HG03558 (cell line): ENCODE results near the gene MYNN.

ENCODE experiments used
- ATAC-seq: cut with Tn5 transposase; IDR thresholded peaks from one replicate; pipeline ENCODE4 v1.9.1; 2021; ENCODE audit warnings: moderate number of reproducible peaks; ENCODE audit not compliant: unreplicated experiment; ENCODE audit errors: extremely low read depth

The MYNN gene

DNA sequence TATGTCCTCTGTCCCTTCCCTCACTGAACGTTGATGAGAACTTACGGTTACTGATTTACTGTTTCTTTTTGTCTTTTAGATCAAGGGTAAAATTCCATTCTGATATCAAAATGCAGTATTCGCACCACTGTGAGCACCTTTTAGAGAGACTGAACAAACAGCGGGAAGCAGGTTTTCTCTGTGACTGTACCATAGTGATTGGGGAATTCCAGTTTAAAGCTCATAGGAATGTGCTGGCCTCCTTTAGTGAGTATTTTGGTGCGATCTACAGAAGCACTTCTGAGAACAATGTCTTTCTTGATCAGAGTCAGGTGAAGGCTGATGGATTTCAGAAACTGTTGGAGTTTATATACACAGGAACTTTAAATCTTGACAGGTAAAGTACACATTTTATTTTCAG, 990 bp downstream of the MYNN start:
- no peak for ATAC-seq

DNA sequence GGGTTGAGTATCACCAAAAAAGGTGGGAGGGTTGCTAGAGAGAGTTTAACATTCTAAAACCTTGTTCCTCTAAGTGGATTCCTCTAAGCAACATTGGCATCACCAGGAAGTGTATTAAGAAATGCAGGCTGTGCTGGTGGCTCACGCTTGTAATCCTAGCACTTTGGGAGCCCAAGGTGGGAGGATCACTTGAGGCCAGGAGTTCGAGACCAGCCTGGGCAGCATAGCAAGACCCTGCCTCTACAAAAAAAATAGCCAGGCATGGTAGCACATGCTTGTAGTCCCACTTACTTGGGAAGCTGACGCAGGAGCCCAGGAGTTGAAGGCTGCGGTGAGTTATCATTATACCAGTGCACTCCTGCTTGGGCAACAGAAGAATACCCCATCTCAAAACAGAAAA, 4.6 kb downstream of the MYNN start:
- no peak for ATAC-seq

DNA sequence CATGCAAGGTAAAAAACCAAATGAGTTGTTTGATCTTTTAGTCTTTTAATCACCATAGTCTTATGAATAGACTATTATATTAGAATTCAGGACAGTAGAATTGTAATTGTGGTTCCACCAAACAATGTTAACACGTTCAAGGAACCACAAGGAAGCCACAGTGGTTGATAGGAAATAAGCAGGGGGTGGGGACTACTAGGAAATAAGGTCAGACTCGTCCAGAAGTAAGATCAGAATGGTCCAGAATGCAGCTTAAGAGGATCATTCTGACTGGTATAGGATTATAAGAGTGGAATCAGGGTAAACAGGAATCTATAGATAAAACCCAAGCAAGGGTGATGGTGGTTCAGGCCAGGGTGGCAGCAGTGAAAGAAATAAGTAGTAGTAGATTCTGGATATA, 7.5 kb downstream of the MYNN start:
- no peak for ATAC-seq

- ATAC-seq = no peak
These were observed 8.1 kb downstream of the MYNN start for GRCh38 chr3:169781209-169781855.

DNA sequence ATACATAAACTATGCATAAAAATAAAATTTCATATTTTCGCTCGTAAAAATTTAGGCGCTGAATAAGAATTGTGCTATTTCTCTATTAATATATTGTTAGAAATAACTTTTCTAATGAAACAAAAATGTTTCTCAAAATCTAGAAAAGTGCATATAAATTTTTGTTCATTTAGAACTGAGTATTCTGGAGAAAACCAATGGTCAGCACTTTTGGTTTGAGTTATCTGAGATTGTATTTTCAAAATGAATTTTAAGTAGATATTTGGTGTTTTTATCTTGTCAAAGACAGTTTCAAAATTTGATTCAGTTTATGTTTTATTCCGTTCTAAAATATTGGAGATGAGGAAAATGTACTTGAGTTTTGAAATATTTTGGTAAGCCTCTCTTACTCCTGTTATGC, 13.9 kb downstream of the MYNN start:
- ATAC-seq = no peak

DNA sequence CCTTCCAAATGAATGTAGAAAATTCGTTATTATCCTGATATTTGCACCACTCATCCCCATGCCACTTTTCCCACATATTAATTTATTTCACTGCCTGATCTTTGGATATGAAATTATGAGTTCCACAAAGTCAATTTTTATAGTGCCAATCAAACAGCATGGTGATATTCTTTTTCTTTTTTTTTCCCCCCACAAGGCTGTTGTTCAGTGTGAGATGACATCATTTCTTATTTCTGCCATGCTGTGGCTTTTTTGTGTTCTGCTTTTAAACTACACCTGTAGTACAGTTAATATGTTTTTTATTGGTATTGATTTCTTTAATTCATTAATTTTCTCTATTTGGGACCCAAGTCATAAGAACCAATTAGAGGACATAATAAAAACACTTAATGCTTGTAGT, 14.6 kb downstream of the MYNN start:
- no peak for ATAC-seq

- ATAC-seq = no peak
These were observed 17.0 kb downstream of the MYNN start for GRCh38 chr3:169790219-169790618.

DNA sequence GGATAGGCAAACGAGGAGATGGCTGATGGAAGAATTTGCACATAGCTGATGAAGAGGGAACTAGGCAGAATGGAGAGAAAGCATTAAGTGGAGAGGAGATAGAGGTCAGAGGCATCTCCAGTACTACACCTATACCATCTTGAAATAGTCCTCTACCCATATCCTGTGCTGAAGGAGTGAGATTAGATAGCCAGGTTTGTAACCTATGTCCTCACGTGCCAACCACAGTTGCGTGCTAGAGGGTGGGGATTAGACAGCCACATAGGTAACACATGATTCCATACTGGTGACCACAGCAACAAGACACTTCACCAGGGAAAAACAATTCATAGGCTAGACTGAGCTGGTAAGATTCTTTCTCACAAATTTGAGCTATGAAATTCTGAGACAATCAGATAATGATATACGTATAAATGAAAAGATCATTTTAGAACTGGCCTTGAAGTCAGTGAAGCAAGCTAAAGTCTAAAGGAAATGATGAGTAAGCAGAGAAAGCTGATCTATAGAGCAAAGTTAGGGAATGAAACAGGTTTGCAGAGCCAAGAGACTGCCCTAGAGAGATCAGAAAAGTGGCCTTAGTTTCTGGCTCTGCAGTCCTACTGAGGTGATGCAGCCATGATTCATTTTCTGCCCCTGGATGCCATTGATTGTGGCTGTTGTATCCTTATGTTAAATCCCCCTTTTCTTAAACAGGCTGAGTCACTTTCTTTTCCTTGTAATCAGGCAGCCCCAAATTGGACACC, 17.7 kb downstream of the MYNN start:
- ATAC-seq = no peak

- ATAC-seq = no peak
These were observed 19.2 kb downstream of the MYNN start for GRCh38 chr3:169792359-169792758.

DNA sequence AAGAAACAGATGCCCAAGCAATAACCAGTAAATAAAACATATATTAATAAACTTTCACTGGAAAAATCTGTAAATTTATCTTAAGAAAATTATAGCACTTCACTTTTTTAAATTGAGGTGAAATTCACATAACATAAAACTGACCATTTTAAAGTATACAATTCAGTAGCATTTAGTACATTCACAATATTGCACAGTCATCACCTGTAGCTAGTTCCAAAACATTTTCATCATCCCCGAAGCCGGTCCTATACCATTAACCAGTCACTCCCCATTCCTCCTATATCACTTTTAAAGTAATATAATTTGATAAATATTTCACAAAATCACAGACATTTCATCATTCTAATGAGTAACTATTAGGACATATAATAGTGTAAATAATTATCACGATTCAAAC, 31.5 kb downstream of the MYNN start:
- ATAC-seq = no peak

- ATAC-seq = no peak
These were observed 36.1 kb downstream of the MYNN start for GRCh38 chr3:169809230-169809795.

GRCh38 chr3:169811631-169812331, 38.6 kb downstream of the MYNN start:
- no peak for ATAC-seq

DNA sequence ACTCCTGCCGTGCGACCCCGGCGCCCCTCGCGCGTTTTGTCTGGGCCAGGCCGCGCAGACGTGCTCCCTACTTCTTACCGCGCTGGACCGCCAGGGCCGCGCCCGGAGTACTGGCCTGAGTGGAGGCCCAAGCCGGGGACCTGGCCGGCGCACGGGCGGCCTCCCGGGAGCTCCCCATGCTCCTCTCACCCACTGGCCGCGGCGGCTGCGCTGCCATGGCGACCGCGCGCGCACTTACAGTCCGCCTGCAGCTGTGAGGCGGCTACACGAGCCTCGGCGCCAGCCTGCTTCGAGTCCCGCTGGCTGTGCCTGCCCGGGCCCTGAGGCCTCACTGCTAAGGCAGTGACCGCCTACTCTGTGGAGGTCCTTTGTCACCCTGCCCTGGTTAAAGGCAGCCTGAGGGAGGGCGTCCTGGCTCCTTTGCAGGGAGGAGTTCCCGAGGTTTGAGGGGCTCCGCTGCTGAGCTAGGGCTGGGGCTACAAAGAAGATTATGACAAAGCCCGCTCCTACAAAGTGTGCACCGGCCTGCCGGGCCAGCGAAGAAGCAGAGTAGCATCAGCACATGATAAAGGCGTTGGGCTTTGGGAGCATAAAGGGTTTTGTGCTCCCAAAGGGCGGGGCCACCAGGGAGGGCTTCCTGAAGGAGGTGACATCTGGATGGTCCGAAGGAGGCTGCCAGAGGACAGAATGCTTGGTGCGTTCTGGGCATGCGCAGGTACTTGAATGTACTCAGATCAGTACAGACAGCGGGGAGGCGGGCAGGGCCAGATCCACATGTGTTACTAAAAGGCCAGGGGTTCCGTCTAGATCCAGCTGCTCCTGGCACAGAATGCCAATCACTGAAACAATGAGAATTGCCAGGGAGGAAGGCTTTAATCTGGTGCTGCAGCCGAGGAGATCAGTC, 39.4 kb downstream of the MYNN start, which contains the start of the genes LRRC34 and LRRIQ4:
LRRC34 (minus strand) TSS at position 573 of the 904 bp plus-strand sequence; CDS start at position 217, 356 bp downstream.
LRRIQ4 (plus strand) TSS at position 539 of the 904 bp plus-strand sequence. CDS start 9,052 bp downstream, outside the sequence.
- ATAC-seq = peak; percentile 38

- no peak for ATAC-seq
These were observed 40.1 kb downstream of the MYNN start for GRCh38 chr3:169813278-169813677.

DNA sequence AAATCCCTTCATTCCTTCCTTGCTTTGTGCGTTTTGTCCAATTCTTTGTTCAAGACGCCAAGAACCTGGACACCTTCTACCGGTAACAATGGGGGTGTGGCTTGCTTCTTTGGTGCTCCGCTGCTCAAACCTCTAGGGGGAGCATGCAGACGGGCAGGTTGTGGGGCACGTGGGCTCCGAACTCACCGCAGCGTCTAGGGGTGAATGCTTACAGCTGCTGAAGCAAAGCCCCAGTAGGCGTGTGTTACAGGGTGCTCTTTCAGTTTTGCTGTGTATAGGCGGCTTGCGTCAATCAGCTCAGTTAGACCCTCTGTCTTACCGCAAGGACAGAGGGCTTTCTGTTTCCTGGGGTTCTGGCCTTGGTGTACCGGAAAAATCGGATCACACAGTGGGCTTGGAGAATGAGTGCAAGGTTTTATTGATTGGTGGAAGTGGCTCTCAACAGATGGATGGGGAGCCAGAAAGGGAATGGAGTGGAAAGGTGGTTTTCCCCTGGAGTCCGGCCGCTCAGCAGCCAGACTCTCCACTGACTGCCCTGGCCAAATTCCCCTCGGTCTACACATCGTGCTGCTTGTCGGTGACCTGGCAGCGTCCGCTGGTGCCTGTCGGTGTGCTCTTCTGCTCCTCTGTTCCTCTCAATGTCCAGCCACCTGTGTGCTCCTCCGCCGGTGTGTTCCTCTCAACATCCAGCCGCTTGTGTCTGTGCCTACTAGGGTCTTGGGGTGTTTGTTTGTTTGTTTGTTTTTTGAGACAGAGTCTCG, 40.7 kb downstream of the MYNN start:
- ATAC-seq = peak; percentile 85

- no peak for ATAC-seq
These were observed 42.5 kb downstream of the MYNN start for GRCh38 chr3:169815590-169816150.

GRCh38 chr3:169818316-169818715, 45.1 kb downstream of the MYNN start:
- no peak for ATAC-seq

GRCh38 chr3:169822091-169822490, 48.9 kb downstream of the MYNN start:
- no peak for ATAC-seq

- ATAC-seq = no peak
These were observed 49.3 kb downstream of the MYNN start for GRCh38 chr3:169822540-169822939.
